HG03064 (cell line): ENCODE results near the gene HSPG2.

Experiments
- ATAC-seq: cut with Tn5 transposase; IDR thresholded peaks from one replicate; pipeline ENCODE4 v1.9.1; 2021; ENCODE audit warnings: low read depth; ENCODE audit not compliant: unreplicated experiment

HSPG2 gene

GRCh38 chr1:21901473-21901847, 35.6 kb downstream of the HSPG2 start:
- ATAC-seq = no peak

- ATAC-seq = no peak
These were observed 36.2 kb downstream of the HSPG2 start for GRCh38 chr1:21900766-21901472.

GRCh38 chr1:21899987-21900386, 37.1 kb downstream of the HSPG2 start:
- ATAC-seq = no peak

GRCh38 chr1:21899267-21899810, 37.8 kb downstream of the HSPG2 start:
- ATAC-seq = no peak

- no peak for ATAC-seq
These were observed 38.5 kb downstream of the HSPG2 start for GRCh38 chr1:21898326-21899200.

GRCh38 chr1:21897844-21898243, 39.3 kb downstream of the HSPG2 start:
- ATAC-seq = no peak

- no peak for ATAC-seq
These were observed 40.2 kb downstream of the HSPG2 start for GRCh38 chr1:21896652-21897532.

GRCh38 chr1:21896026-21896425, 41.1 kb downstream of the HSPG2 start:
- ATAC-seq = no peak

GRCh38 chr1:21894034-21894881, 42.9 kb downstream of the HSPG2 start:
- no peak for ATAC-seq

- no peak for ATAC-seq
These were observed 43.9 kb downstream of the HSPG2 start for GRCh38 chr1:21893046-21893805.

GRCh38 chr1:21891621-21892479, 45.3 kb downstream of the HSPG2 start:
- ATAC-seq = no peak

GRCh38 chr1:21891081-21891480, 46.0 kb downstream of the HSPG2 start:
- no peak for ATAC-seq

- no peak for ATAC-seq
These were observed 48.6 kb downstream of the HSPG2 start for GRCh38 chr1:21888500-21888899.

GRCh38 chr1:21887796-21888195, 49.3 kb downstream of the HSPG2 start:
- no peak for ATAC-seq

GRCh38 chr1:21887216-21887736, 49.8 kb downstream of the HSPG2 start:
- ATAC-seq = no peak

- ATAC-seq = no peak
These were observed 50.5 kb downstream of the HSPG2 start for GRCh38 chr1:21886486-21887215.
